Testis (tissue), 2 donors: ENCODE measurements around the gene PTGIS.

Experiments
- CTCF ChIP-seq, 3 experiments: fragments of 450-650 bp in 2 of 3; fragments of 200-600 bp in 1 of 3; sonication (generic) in 1 of 3; IDR thresholded peaks; one replicate each; pipeline ENCODE4 v1.5.1; 2016 to 2019; ENCODE audit warnings: antibody characterized with exemption in 3 of 3, mild to moderate bottlenecking in 2 of 3, moderate library complexity in 1 of 3
- POLR2A ChIP-seq: fragments of 450-650 bp; IDR thresholded peaks from one replicate; pipeline ENCODE4 v1.6.1; 2017; ENCODE audit warnings: antibody characterized with exemption, mild to moderate bottlenecking, moderate library complexity

GRCh38 chr20:49612127-49612738, 44.3 kb upstream of the PTGIS start:
- TF ChIP-seq CTCF (IDR thresholded peaks at IDR 0.05): no peak
- no peak for TF ChIP-seq POLR2A
